Measurements from ENCODE around the gene SMYD3. TPM values are rescaled to one million over a fixed set of nuclear protein-coding genes. Genes with fewer than 3 reads are reported as not detected.

Gene SMYD3
- total RNA-seq, 1 donor = 45.5 TPM

DNA sequence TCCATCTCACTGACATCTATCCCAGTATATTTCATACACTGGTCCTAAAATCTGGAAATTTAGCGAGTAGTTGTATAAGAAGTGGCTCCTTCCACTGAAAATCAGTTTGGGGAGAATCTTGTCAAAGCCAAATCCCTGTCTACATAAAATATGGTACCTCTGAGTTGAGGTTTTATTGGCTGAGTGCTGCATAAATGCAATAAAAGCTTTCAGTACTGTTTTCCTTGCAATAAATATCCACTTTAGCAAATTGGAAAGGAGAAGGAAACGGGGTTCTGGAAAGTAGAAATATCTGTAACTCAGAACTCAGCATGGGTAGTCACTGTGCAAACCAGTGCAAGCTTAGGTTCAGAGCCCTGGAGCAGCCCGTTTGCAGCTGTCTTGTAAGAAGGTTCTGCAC, 580.2 kb downstream of the SMYD3 start:
- no peak overlapping the region for H3K4me3 ChIP-seq (ENCODE audit: low read depth, low read length)
- TF ChIP-seq, protein P1, sequence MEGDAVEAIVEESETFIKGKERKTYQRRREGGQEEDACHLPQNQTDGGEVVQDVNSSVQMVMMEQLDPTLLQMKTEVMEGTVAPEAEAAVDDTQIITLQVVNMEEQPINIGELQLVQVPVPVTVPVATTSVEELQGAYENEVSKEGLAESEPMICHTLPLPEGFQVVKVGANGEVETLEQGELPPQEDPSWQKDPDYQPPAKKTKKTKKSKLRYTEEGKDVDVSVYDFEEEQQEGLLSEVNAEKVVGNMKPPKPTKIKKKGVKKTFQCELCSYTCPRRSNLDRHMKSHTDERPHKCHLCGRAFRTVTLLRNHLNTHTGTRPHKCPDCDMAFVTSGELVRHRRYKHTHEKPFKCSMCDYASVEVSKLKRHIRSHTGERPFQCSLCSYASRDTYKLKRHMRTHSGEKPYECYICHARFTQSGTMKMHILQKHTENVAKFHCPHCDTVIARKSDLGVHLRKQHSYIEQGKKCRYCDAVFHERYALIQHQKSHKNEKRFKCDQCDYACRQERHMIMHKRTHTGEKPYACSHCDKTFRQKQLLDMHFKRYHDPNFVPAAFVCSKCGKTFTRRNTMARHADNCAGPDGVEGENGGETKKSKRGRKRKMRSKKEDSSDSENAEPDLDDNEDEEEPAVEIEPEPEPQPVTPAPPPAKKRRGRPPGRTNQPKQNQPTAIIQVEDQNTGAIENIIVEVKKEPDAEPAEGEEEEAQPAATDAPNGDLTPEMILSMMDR (IDR thresholded peaks at IDR 0.05; ENCODE audit: insufficient read depth, low read length) = no peak
- no peak for DNase-seq (ENCODE audit: low read depth)

DNA sequence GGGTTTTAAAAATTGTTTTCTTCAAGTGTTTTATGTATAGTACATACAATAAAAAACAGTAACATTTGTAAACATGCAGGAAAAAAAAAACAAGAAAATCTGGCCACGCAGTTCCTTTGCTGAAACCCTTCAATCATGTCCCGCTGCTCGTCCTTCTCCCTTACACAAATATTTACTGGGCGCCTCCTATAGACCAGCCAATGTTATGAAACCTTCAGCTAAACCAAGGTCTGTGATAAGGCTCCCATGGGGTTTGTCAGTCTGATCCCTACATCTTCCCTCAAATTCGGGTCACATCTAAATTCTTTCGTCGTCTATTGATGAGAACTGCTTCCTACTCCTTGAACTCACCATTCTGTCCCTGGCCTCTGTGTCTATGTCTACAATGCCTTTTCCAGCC, 583.9 kb downstream of the SMYD3 start:
- TF ChIP-seq, protein P1 (IDR thresholded peaks at IDR 0.05; ENCODE audit: insufficient read depth, low read length) = no peak
- no peak for DNase-seq (ENCODE audit: low read depth)
- no peak overlapping the region for H3K4me3 ChIP-seq (ENCODE audit: low read depth, low read length)

DNA sequence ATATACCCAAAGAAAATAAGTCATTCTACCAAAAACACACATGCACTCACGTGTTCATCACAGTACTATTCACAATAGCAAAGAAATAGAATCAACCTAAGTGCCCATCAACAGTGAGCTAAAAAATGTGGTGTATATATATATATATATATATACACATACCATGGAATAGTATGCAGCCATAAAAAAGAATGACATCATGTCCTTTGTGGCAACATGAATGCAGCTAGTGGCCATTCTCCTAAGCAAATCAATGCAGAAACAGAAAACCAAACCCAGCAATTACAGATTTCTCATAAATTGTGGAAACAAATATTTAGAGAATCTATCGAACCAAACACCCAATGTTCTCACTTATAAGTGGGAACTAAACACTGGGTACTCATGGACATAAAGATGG, 585.7 kb downstream of the SMYD3 start:
- no peak for DNase-seq (ENCODE audit: low read depth)
- no peak overlapping the region for H3K4me3 ChIP-seq (ENCODE audit: low read depth, low read length)
- TF ChIP-seq, protein P1 (IDR thresholded peaks at IDR 0.05; ENCODE audit: insufficient read depth, low read length) = no peak

DNA sequence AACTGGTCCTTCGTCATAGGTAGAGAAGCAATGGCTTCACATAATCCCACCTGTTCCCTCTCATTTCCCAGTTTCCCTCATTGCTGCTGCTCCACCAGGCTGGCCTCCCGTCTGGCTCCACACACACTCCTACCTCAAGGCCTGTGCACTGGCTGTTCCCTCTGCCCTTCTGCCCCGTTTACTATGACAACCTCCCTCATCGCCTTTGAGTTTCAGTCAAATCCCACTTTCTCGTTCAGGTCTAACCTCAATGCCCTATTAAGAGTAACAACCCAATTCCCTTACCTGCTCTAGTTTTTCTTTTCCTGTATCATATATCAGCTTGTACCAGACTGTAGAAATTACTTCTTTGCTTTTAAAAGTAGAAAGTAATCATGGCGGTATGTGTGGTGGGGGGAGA, 589.7 kb downstream of the SMYD3 start:
- no peak for DNase-seq (ENCODE audit: low read depth)
- no peak overlapping the region for H3K4me3 ChIP-seq (ENCODE audit: low read depth, low read length)
- TF ChIP-seq, protein P1 (IDR thresholded peaks at IDR 0.05; ENCODE audit: insufficient read depth, low read length) = no peak

DNA sequence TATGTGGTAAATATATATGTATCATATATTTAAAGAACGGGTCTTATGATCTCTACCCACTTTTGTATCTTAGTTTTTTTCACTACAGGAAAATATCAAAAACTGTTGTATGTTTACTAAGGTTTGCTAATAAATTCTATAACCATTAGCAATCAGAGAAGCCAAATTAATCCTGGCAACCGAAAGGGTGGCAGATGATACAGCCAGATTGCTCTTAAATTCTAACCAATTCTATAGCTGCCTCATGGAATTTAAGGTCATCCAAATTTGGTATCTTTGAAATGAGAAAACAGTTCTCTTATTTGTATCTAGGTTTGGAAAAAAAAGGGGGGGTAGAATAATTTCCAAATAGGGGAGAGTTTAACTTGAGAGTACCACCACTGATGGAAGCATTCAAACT, 591.2 kb downstream of the SMYD3 start:
- H3K4me3 ChIP-seq (ENCODE audit: low read depth, low read length) = no peak overlapping the region
- DNase-seq (ENCODE audit: low read depth) = no peak
- TF ChIP-seq, protein P1 (IDR thresholded peaks at IDR 0.05; ENCODE audit: insufficient read depth, low read length) = no peak

DNA sequence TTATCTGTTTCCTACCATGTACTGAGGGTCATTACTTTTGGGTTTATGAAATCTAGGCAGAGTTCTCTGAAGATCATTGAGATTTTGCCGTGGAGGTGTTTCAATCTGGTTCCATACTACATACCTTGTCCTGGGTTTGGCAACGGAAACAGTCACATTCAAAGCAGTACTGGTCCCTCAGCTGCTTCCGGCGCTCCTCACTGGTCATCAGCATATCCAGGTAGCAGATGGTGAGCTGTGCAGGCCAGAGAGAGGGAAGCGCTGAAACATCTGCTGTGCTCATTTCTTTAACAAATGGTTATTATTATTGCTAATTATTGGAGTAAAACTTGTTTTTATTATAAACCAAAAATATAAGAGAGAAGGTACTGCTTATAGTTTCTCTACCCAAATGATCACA, 591.7 kb downstream of the SMYD3 start:
- no peak for DNase-seq (ENCODE audit: low read depth)
- H3K4me3 ChIP-seq (ENCODE audit: low read depth, low read length) = no peak overlapping the region
- TF ChIP-seq, protein P1 (IDR thresholded peaks at IDR 0.05; ENCODE audit: insufficient read depth, low read length) = no peak

DNA sequence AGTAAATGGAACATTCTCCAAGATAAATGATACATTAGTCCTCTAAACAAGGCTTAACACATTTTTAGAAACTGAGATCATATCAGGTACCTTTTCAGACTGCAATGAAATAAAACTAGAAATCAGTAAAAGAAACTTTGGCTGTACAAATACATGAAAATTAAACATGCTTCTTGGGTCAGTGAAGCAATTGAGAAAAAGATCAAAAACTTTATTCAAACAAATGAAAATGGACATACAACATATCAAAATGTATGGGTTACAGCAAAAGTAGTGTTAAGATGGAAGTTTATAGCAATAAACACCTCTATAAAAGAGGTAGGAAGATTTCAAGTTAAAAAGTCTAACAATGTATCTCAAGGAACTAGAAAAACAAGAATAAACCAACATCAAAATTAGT, 598.5 kb downstream of the SMYD3 start:
- TF ChIP-seq, protein P1 (IDR thresholded peaks at IDR 0.05; ENCODE audit: insufficient read depth, low read length) = no peak
- H3K4me3 ChIP-seq (ENCODE audit: low read depth, low read length) = no peak overlapping the region
- no peak for DNase-seq (ENCODE audit: low read depth)

Measured in fibroblast of the aortic adventitia (primary cell).